Esophagus (tissue), 2 donors: ENCODE data around the gene TGFBR3L. TPM values are rescaled to one million over a fixed set of nuclear protein-coding genes. Genes with fewer than 3 reads are reported as not detected.
A peak's percentile ranks its signal among the peaks of the same experiment; 100 is the strongest.

Experiments
- H3K27ac ChIP-seq, 2 donors: one replicate each; pipeline ENCODE4 v1.5.1; 2013; ENCODE audit warnings: low read depth in 2 of 2, mild to moderate bottlenecking in 2 of 2, inconsistent platforms in 1 of 2, low read length in 1 of 2, moderate library complexity in 1 of 2
- H3K27me3 ChIP-seq, 2 donors: one replicate each; pipeline ENCODE4 v1.6.1; 2013; ENCODE audit warnings: low read length in 2 of 2, control low read depth in 1 of 2, mild to moderate bottlenecking in 1 of 2; ENCODE audit not compliant: insufficient read depth in 2 of 2, control insufficient read depth in 1 of 2
- H3K36me3 ChIP-seq, 2 donors: one replicate each; pipeline ENCODE4 v1.6.1; 2013; ENCODE audit warnings: low read length in 1 of 2; ENCODE audit not compliant: control insufficient read depth in 2 of 2, insufficient read depth in 2 of 2
- H3K4me1 ChIP-seq, 2 donors: one replicate each; pipeline ENCODE4 v1.6.1; 2013; ENCODE audit warnings: low read length in 1 of 2; ENCODE audit not compliant: control insufficient read depth in 2 of 2, insufficient read depth in 2 of 2
- H3K4me3 ChIP-seq, 2 donors: one replicate each; pipeline ENCODE4 v1.5.1; 2013; ENCODE audit warnings: low read length in 2 of 2, mild to moderate bottlenecking in 2 of 2, low read depth in 1 of 2, moderate library complexity in 1 of 2
- H3K9me3 ChIP-seq, 2 donors: one replicate each; pipeline ENCODE4 v1.6.1; 2013; ENCODE audit warnings: mild to moderate bottlenecking in 2 of 2, low read depth in 1 of 2, low read length in 1 of 2, moderate library complexity in 1 of 2; ENCODE audit not compliant: control insufficient read depth in 2 of 2, insufficient read depth in 1 of 2
- WGBS, 2 donors: extraction: QIAGEN DNeasy Blood & Tissue Kit; methylation state at CpG; one replicate each; pipeline ENCODE4 v1.1.7; 2013; 5-methylcytosine and 5-hydroxymethylcytosine counted together
- polyA plus RNA-seq, 2 donors: library from polyadenylated mRNA; stranded (reverse); fragments of 200-250 nt; gene quantifications; one replicate each; pipeline ENCODE4 v1.2.3, GENCODE V29; 2013
- donor health status: healthy with polysubstance abuse.
- donor health status: Bipolar disorder and iron deficiency.

Gene TGFBR3L
- polyA plus RNA-seq, 2 donors: 0.08 TPM; not detected in 1

DNA sequence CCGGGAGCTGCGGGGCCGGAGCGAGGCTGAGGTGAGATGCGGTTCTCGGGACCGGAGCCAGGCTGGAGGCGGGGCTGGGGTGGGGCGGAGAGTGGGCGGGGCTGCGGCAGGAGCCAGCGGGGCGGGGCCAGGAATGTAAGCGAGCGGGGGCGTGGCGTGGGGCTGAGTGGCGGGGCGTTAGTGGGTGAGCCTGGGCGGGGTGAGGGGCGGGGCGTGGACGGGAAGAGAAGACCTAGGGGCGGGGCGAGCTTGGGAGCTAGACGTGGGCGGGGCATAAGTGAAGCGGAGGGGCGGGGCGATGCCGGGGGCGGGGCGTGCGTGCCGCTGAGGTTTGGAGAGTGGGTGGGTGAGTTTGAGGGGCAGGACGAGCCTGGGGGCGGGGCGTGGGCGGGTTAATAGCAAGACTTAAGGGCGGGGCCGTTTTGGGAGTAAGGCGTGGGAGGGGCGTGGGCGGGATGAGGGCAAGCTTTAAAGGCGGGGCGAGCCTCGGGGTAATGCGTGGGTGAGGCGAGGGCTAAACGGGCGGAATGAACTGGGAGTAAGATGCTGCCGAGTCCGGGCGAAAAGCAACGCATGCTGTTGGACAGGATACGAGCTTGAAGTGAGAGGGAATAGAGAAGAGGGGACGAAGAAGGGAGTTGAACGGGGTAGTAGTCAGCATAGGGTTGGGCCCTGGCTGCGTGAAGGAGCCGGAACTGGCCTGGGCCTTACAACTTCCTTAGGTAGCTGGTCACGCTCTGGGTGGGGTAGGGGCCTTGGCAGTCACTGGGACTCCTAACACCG lies 6.1 kb downstream of the TGFBR3L start:
- H3K4me1 ChIP-seq: peaks cover 15 to 37% of the 10 kb centered on the region in 2 donors
- 1% methylated on average over 45 to 62 of the region's 62 CpGs for WGBS, 2 donors

DNA sequence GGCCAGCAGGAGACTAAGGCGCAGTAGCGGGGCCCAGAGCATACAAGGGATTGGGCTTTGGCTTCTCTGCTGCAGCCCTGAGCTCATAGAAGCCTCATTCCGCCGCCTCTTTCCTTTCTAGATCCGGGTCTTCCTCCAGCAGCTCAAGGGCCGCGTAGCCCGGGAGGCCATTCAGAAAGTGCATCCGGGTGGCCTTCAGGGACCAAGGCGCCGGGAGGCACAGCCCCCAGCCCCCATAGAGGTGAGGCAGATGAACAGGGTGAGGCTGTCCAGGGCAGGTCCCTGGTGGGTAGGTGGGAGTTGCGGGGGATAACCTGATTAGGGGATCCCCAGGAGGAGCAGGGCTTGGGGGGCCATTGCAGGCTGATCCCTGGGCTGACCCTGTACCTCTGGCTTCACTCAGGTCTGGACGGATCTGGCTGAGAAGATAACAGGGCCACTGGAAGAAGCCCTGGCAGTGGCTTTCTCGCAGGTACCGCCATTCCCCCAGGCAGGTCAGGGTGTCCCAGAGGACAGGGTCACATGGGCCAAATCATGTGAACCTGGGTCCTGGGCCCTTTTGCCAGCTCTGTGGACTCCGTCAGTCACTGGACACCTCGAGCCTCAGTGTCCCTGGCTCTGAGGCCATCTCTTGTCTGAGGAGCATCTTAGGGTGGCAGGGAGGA lies 6.8 kb downstream of the TGFBR3L start:
- Histone ChIP-seq H3K4me1 (peaks cover 15 to 34% of the 10 kb centered on the region in 2 donors), H3K36me3 (peaks cover 0 to 14% of the 10 kb centered on the region in 2 donors), H3K4me3 (peak overlapping the region; percentile 39 to 41), H3K27ac (peak overlapping the region; percentile 85 to 91), H3K27me3 (peaks cover 0 to 7% of the 10 kb centered on the region in 2 donors), H3K9me3 (peaks cover 0 to 3% of the 10 kb centered on the region in 2 donors)
- 42 to 50% methylated on average over 17 of the region's 17 CpGs for WGBS, 2 donors

More for the DNA sequence above, 6.1 kb downstream of the TGFBR3L start:
- Histone ChIP-seq H3K9me3 (peaks cover 0 to 3% of the 10 kb centered on the region in 2 donors), H3K36me3 (peaks cover 0 to 14% of the 10 kb centered on the region in 2 donors), H3K4me3 (peak overlapping the region; percentile 45 to 77), H3K27me3 (peaks cover 0 to 10% of the 10 kb centered on the region in 2 donors), H3K27ac (peak overlapping the region; percentile 89 to 97)

DNA sequence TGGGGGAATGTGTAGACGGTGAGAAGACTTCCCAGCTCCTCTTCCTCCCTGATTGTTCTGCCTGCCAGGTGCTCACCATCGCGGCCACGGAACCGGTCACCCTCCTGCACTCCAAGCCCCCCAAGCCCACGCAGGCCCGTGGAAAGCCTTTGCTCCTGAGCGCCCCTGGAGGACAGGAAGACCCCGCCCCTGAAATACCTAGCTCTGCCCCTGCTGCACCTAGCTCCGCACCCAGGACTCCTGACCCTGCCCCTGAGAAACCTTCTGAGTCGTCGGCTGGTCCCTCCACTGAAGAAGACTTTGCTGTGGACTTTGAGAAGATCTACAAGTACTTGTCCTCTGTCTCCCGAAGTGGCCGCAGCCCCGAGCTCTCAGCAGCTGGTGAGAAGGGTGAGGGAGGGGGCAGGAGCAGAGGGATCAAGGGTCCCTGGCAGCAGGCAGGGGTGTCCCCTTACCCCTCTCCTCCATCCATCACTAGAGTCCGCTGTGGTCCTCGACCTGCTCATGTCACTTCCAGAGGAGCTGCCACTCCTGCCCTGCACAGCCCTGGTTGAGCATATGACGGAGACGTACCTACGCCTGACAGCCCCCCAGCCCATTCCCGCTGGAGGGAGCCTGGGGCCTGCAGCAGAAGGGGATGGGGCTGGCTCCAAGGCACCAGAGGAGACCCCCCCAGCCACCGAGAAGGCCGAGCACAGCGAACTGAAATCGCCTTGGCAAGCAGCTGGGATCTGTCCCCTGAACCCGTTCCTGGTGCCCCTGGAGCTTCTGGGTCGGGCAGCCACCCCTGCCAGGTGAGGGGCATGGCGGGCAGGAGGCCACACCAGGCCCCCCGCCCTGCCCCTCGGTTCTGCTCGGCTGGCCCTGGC lies 7.6 kb downstream of the TGFBR3L start:
- H3K36me3 ChIP-seq: peaks cover 0 to 18% of the 10 kb centered on the region in 2 donors
- peaks cover 0 to 5% of the 10 kb centered on the region in 2 donors for H3K27me3 ChIP-seq
- H3K4me3 ChIP-seq: no peak overlapping the region
- 90 to 93% methylated on average over 27 to 31 of the region's 31 CpGs for WGBS, 2 donors
- H3K27ac ChIP-seq: peak overlapping the region in 1 of 2 donors; percentile 85
- H3K9me3 ChIP-seq: peaks cover 0 to 3% of the 10 kb centered on the region in 2 donors
- peaks cover 15 to 31% of the 10 kb centered on the region in 2 donors for H3K4me1 ChIP-seq

DNA sequence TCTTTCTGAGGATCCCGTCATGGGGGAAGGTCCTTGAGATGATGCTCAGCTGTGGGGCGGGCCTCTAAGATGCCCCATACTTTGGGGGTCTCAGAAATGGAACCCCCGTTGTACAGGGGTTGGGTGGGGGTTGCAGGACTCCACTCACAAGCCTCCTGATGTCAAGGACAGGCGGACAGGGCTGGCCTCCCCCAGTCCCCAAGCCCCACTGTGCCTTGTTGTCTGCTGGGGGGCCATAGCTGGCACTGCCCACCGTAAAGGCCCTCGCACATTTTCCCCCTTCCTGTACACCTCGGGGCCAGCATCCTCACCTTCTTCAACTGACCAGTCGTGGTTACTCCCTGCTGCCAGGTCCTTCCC lies 8.2 kb downstream of the TGFBR3L start:
- WGBS, 2 donors: 82 to 90% methylated on average over 7 to 8 of the region's 8 CpGs
- Histone ChIP-seq H3K27ac (no peak overlapping the region), H3K36me3 (peaks cover 0 to 18% of the 10 kb centered on the region in 2 donors), H3K4me1 (peaks cover 15 to 29% of the 10 kb centered on the region in 2 donors), H3K4me3 (no peak overlapping the region), H3K27me3 (peaks cover 0 to 2% of the 10 kb centered on the region in 2 donors), H3K9me3 (no peaks in the 10 kb centered on the region)

DNA sequence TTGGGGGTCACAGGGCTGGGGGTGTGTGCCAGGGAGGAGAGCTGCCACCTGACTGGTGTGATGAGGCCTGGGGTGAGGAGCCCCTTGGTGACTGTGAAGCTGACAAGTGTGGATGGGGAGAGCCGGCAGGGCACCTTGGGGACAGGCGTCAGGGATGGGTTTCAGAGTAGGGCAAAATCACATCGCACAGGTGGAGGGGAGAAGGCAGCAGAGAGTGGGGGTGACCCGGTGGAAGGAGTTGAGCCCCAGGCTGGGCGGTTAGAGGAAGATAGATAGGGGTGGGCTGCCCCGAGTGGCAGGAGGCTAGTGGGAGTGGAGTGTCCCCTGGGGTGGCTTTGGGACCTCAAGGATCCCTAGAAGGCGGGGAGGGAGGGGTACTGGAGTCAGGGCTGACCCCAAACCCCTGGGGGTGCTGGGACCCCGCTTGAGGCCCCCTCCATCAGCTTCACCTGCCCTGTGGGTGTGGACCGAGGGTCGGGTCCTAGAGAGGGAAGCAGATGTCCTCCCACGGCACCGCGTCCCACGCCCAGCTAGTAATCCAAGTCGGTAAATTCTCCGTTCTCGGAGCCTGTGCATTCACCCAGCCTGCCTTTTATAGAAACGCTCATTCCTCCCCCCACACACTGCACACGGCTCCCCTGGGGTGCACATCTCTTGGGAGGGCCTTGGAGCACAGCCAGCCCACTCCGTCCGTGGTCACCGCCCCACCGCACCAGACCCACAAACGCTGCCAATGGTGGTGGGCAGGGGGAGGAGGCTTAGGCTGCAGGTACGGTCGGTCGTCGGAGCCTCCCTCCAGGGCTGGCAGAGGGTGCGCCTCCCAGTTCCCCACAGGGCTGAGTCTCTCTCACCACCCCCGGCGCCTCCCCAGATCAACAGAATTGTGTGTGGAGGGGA lies 8.9 kb downstream of the TGFBR3L start:
- H3K36me3 ChIP-seq: peaks cover 0 to 18% of the 10 kb centered on the region in 2 donors
- peaks cover 15 to 30% of the 10 kb centered on the region in 2 donors for H3K4me1 ChIP-seq
- no peaks in the 10 kb centered on the region for H3K27me3 ChIP-seq
- WGBS, 2 donors: 71 to 76% methylated on average over 30 to 31 of the region's 31 CpGs
- H3K4me3 ChIP-seq: no peak overlapping the region
- H3K9me3 ChIP-seq: no peaks in the 10 kb centered on the region
- peak overlapping the region in 1 of 2 donors; percentile 47 for H3K27ac ChIP-seq

DNA sequence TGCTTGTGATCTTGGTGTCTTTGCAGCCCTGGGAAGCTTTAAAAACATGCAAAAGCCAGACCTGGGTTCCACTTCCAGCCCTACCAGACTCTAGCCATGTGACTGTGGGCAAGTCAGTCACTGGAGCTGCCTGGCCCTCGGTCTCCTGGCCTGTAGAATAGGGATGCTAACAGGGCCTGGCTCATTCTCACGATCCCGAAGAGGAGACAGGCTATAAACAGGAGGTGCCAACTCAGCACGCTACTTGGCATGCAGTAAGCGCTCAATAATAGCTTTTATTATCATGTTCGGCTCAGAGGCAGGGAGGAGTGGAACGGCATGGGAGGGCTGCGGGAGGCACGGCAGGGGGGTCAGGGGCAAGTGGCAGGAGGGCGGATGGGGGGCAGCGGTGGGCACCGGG lies 9.6 kb downstream of the TGFBR3L start:
- 67 to 73% methylated on average over 12 of the region's 12 CpGs for WGBS, 2 donors
- Histone ChIP-seq H3K9me3 (no peaks in the 10 kb centered on the region), H3K4me3 (no peak overlapping the region), H3K36me3 (peaks cover 0 to 18% of the 10 kb centered on the region in 2 donors), H3K4me1 (peaks cover 15 to 30% of the 10 kb centered on the region in 2 donors), H3K27me3 (no peaks in the 10 kb centered on the region), H3K27ac (peak overlapping the region in 1 of 2 donors; percentile 35)

DNA sequence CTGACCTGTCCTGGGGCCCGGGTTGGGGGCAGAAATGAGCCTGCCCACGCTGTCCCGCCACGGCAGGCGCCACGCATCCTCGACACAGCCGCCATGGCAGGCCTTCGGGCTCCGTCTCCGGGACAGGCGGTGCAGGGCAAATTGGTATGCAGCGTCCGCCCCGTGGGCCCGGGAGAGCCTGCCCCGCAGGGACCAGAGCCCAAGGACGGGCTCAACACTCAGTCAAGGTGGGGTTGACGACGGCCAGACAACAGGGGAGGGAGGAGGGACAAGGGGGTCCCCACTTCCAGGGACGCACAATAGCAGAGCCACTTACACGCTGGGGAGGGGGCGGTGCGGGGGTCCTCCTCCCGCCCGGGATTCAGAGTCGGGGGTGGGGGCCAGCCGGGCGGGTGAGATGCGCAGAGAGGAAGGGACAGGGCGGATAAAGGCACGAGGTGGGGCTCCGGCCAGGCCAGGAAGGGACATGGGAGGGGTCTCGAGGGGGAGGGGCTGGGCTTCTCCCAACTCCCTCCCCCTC lies 10.1 kb downstream of the TGFBR3L start:
- Histone ChIP-seq H3K4me1 (peaks cover 15 to 28% of the 10 kb centered on the region in 2 donors), H3K27ac (peak overlapping the region; percentile 34 to 52), H3K27me3 (no peaks in the 10 kb centered on the region), H3K4me3 (no peak overlapping the region), H3K9me3 (no peaks in the 10 kb centered on the region), H3K36me3 (peaks cover 0 to 18% of the 10 kb centered on the region in 2 donors)
- WGBS, 2 donors: 37% methylated on average over 31 to 34 of the region's 34 CpGs

DNA sequence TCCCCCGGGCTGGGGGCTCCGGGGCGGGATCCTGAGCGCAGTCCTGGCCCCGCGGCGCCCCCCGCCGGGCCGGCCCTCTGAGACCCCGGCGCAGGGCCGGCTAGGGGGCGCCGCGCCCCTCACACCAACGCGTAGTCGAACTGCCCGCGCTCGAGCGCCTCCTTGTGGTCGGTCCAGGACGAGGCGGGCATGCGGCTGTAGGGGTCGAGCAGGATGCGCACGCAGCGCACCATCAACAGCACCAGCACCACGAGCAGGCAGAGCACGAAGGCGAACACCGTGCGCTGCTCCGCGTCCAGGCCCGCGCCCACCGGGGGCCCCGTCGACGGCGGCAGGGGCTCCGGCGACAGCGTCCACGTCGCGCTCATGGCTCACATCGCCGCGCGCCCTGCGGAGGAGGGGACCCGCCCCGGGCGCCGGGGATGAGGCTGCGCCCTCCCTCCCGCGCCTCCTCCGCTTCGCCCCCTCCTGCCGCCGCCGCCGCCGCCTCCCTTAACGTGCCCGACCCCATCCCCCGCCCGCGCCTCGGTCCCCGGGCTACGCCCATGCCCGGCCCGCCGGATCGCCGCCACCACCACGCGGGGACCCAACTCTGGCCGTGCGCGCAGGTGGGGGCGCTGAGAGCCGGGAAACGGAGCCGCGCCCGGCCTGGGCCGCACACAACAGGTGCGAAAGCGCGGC lies 10.7 kb downstream of the TGFBR3L start:
- Histone ChIP-seq H3K9me3 (no peaks in the 10 kb centered on the region), H3K36me3 (peaks cover 0 to 18% of the 10 kb centered on the region in 2 donors), H3K27me3 (no peaks in the 10 kb centered on the region), H3K4me3 (peak overlapping the region; percentile 21 to 46), H3K4me1 (peaks cover 15 to 24% of the 10 kb centered on the region in 2 donors), H3K27ac (peak overlapping the region; percentile 34 to 52)
- WGBS, 2 donors: 0 to 1% methylated on average over 46 to 98 of the region's 98 CpGs
